ENCODE results near the gene TEDDM1. TPM values are rescaled to one million over a fixed set of nuclear protein-coding genes. Genes with fewer than 3 reads are reported as not detected.

TEDDM1 gene
- total RNA-seq, 3 donors from 2014 or later (not counting 1 experiment from before 2014, with no cell fraction given) = not detected

- Mint-ChIP-seq H3K36me3 (no peaks in the 10 kb centered on the region), H3K4me3 (no peak overlapping the region), H3K4me1 (no peaks in the 10 kb centered on the region), H3K27me3 (ENCODE audit: low read depth in 2 of 2) (peaks cover 3 to 18% of the 10 kb centered on the region in 2 donors), H3K9me3 (no peaks in the 10 kb centered on the region), H3K27ac (no peak overlapping the region)
- WGBS (ENCODE audit: insufficient coverage) = 85% methylated on average over 5 of the region's 7 CpGs
- H3K9me3 ChIP-seq (ENCODE audit: control insufficient read depth, insufficient read depth, low read length) = no peaks in the 10 kb centered on the region
- DNase-seq (no peak), ATAC-seq (no peak)
- no peaks in the 10 kb centered on the region for H3K36me3 ChIP-seq (ENCODE audit: control insufficient read depth, insufficient read depth, low read length)
- no peak overlapping the region for H3K27ac ChIP-seq (ENCODE audit: low read length)
- H3K4me3 ChIP-seq (ENCODE audit: low read length) = no peak overlapping the region
- H3K4me1 ChIP-seq (ENCODE audit: control insufficient read depth, insufficient read depth, low read length) = no peaks in the 10 kb centered on the region
- H3K27me3 ChIP-seq (ENCODE audit: control insufficient read depth, insufficient read depth, low read length) = no peaks in the 10 kb centered on the region
- TF ChIP-seq CTCF (IDR thresholded peaks at IDR 0.05) = no peak
- intact Hi-C loops (cut with micrococcal nuclease) = no loop called here
These were observed 40.8 kb downstream of the TEDDM1 start for GRCh38 chr1:182359645-182360044.

GRCh38 chr1:182357913-182358312 is 42.6 kb downstream of the TEDDM1 start:
- no peaks in the 10 kb centered on the region for H3K9me3 Mint-ChIP-seq
- Histone ChIP-seq H3K27ac (ENCODE audit: low read length) (no peak overlapping the region), H3K4me1 (ENCODE audit: control insufficient read depth, insufficient read depth, low read length) (no peaks in the 10 kb centered on the region), H3K4me3 (ENCODE audit: low read length) (no peak overlapping the region), H3K36me3 (ENCODE audit: control insufficient read depth, insufficient read depth, low read length) (no peaks in the 10 kb centered on the region), H3K27me3 (ENCODE audit: control insufficient read depth, insufficient read depth, low read length) (no peaks in the 10 kb centered on the region), H3K9me3 (ENCODE audit: control insufficient read depth, insufficient read depth, low read length) (no peaks in the 10 kb centered on the region)
- H3K27me3 Mint-ChIP-seq (ENCODE audit: low read depth in 2 of 2) = peaks cover 3 to 18% of the 10 kb centered on the region in 2 donors
- intact Hi-C loops (cut with micrococcal nuclease) = no loop called here
- no peak for TF ChIP-seq CTCF (IDR thresholded peaks at IDR 0.05)
- H3K27ac Mint-ChIP-seq = no peak overlapping the region
- no peak for ATAC-seq
- no peaks in the 10 kb centered on the region for H3K4me1 Mint-ChIP-seq
- DNase-seq = no peak
- 89% methylated on average over 4 of the region's 4 CpGs for WGBS (ENCODE audit: insufficient coverage)
- no peaks in the 10 kb centered on the region for H3K36me3 Mint-ChIP-seq
- H3K4me3 Mint-ChIP-seq = no peak overlapping the region

GRCh38 chr1:182357171-182357570 is 43.3 kb downstream of the TEDDM1 start:
- Mint-ChIP-seq H3K36me3 (no peaks in the 10 kb centered on the region), H3K27ac (no peak overlapping the region), H3K4me3 (no peak overlapping the region), H3K4me1 (no peaks in the 10 kb centered on the region), H3K27me3 (ENCODE audit: low read depth in 2 of 2) (peaks cover 3 to 18% of the 10 kb centered on the region in 2 donors), H3K9me3 (no peaks in the 10 kb centered on the region)
- Histone ChIP-seq H3K36me3 (ENCODE audit: control insufficient read depth, insufficient read depth, low read length) (no peaks in the 10 kb centered on the region), H3K4me3 (ENCODE audit: low read length) (no peak overlapping the region), H3K27me3 (ENCODE audit: control insufficient read depth, insufficient read depth, low read length) (no peaks in the 10 kb centered on the region), H3K9me3 (ENCODE audit: control insufficient read depth, insufficient read depth, low read length) (no peaks in the 10 kb centered on the region), H3K4me1 (ENCODE audit: control insufficient read depth, insufficient read depth, low read length) (no peaks in the 10 kb centered on the region), H3K27ac (ENCODE audit: low read length) (no peak overlapping the region)
- TF ChIP-seq CTCF (IDR thresholded peaks at IDR 0.05) = no peak
- ATAC-seq (no peak), DNase-seq (no peak)
- WGBS (ENCODE audit: insufficient coverage) = 67% methylated on average over 2 of the region's 2 CpGs
- intact Hi-C loops (cut with micrococcal nuclease) = no loop called here

- Histone ChIP-seq H3K27me3 (ENCODE audit: control insufficient read depth, insufficient read depth, low read length) (no peaks in the 10 kb centered on the region), H3K4me3 (ENCODE audit: low read length) (no peak overlapping the region), H3K9me3 (ENCODE audit: control insufficient read depth, insufficient read depth, low read length) (no peaks in the 10 kb centered on the region), H3K4me1 (ENCODE audit: control insufficient read depth, insufficient read depth, low read length) (no peaks in the 10 kb centered on the region), H3K36me3 (ENCODE audit: control insufficient read depth, insufficient read depth, low read length) (no peaks in the 10 kb centered on the region), H3K27ac (ENCODE audit: low read length) (no peak overlapping the region)
- DNase-seq (no peak), ATAC-seq (no peak)
- Mint-ChIP-seq H3K36me3 (no peaks in the 10 kb centered on the region), H3K4me3 (no peak overlapping the region), H3K27ac (no peak overlapping the region), H3K9me3 (no peaks in the 10 kb centered on the region), H3K27me3 (ENCODE audit: low read depth in 2 of 2) (peaks cover 6 to 18% of the 10 kb centered on the region in 2 donors), H3K4me1 (no peaks in the 10 kb centered on the region)
- intact Hi-C loops (cut with micrococcal nuclease) = no loop called here
- no peak for TF ChIP-seq CTCF (IDR thresholded peaks at IDR 0.05)
- 75% methylated on average over 1 of the region's 2 CpGs for WGBS (ENCODE audit: insufficient coverage)
These were observed 44.8 kb downstream of the TEDDM1 start for GRCh38 chr1:182355723-182356098.
